MCF 10A (cell line): ENCODE results near the gene ATP12A. TPM values are rescaled to one million over a fixed set of nuclear protein-coding genes. Genes with fewer than 3 reads are reported as not detected.

Source experiments
- BruUV-seq: library from RNA; stranded (reverse); fragments of 400-500 nt; replicated peaks from 2 replicates; lab custom pipeline; 2021; lab: Mats Ljungman, UMichigan
- CTCF ChIA-PET: fragments of 300-600 bp; sonication (Branson Sonifier 250); formaldehyde crosslinking; extraction: SDS; loops from one replicate; lab custom pipeline; 2021; ENCODE audit warnings: antibody characterized with exemption, inconsistent platforms; lab: Yijun Ruan, JAX
- POLR2A ChIA-PET: fragments of 300-600, 350-650 bp; sonication (Branson Sonifier 250); formaldehyde crosslinking; extraction: SDS; loops from one replicate; lab custom pipeline; 2020; ENCODE audit warnings: antibody characterized with exemption, inconsistent platforms; lab: Yijun Ruan, JAX
- DNase-seq: peaks from one replicate; pipeline ENCODE4 v3.0.0-alpha.2; 2018; ENCODE audit not compliant: unreplicated experiment
- H3K27ac Mint-ChIP-seq: one replicate; pipeline ENCODE4 v1.8.0; 2022; ENCODE audit warnings: mild to moderate bottlenecking, low read depth, mixed read lengths; ENCODE audit not compliant: unreplicated experiment
- H3K27me3 Mint-ChIP-seq: one replicate; pipeline ENCODE4 v1.8.0; 2022; ENCODE audit warnings: mixed read lengths; ENCODE audit not compliant: insufficient read depth, unreplicated experiment
- H3K36me3 Mint-ChIP-seq: one replicate; pipeline ENCODE4 v1.8.0; 2022; ENCODE audit warnings: mild to moderate bottlenecking, moderate library complexity, mixed read lengths; ENCODE audit not compliant: insufficient read depth, unreplicated experiment
- H3K4me1 Mint-ChIP-seq: one replicate; pipeline ENCODE4 v1.8.0; 2022; ENCODE audit warnings: mixed read lengths; ENCODE audit not compliant: insufficient read depth, unreplicated experiment
- H3K4me3 Mint-ChIP-seq: one replicate; pipeline ENCODE4 v1.8.0; 2022; ENCODE audit warnings: mild to moderate bottlenecking, moderate library complexity, mixed read lengths; ENCODE audit not compliant: unreplicated experiment
- H3K9me3 Mint-ChIP-seq: one replicate; pipeline ENCODE4 v1.8.0; 2022; ENCODE audit warnings: mixed read lengths; ENCODE audit not compliant: unreplicated experiment
- CTCF ChIP-seq: fragments of 200-600 bp; IDR thresholded peaks from one replicate; pipeline ENCODE4 v1.8.0; 2022; ENCODE audit warnings: antibody characterized with exemption, mild to moderate bottlenecking; ENCODE audit not compliant: unreplicated experiment
- intact Hi-C: fragments of 100-400 bp; cut with micrococcal nuclease; formaldehyde crosslinking; loops from 2 replicates; pipeline ENCODE4 v1.14.1; 2022
- total RNA-seq: library from RNA; stranded (reverse); gene quantifications from 2 replicates; pipeline ENCODE4 v1.2.3, GENCODE V29; 2022

Gene ATP12A
- total RNA-seq, 1 experiment from 2014 or later: not detected

GRCh38 chr13:24671386-24672113 lies 8.7 kb upstream of the ATP12A start:
- Mint-ChIP-seq H3K27ac (peak overlapping the region; percentile 97), H3K4me3 (peak overlapping the region; percentile 65), H3K27me3 (no peaks in the 10 kb centered on the region), H3K36me3 (no peaks in the 10 kb centered on the region), H3K9me3 (no peaks in the 10 kb centered on the region), H3K4me1 (peaks cover 29% of the 10 kb centered on the region)
- no TSS peak for BruUV-seq
- POLR2A ChIA-PET: interaction anchor here (0.7 to 1.4 kb wide), 3 partner anchors 22 to 103 kb away, joined by 3 to 5 read pairs (median 4); no protein-coding TSS in a partner anchor
- peak; percentile 82 for DNase-seq
- intact Hi-C loops: loop anchor here (1.0 to 5.0 kb wide), 4 partner anchors 57 to 159 kb away; partner anchors contain the start of gene PARP4
- CTCF ChIA-PET: interaction anchor here (0.6 to 3.4 kb wide), 19 partner anchors 10 to 1011 kb away, joined by 3 to 34 read pairs (median 5); no protein-coding TSS in a partner anchor
- TF ChIP-seq CTCF: peak; percentile 50

DNA sequence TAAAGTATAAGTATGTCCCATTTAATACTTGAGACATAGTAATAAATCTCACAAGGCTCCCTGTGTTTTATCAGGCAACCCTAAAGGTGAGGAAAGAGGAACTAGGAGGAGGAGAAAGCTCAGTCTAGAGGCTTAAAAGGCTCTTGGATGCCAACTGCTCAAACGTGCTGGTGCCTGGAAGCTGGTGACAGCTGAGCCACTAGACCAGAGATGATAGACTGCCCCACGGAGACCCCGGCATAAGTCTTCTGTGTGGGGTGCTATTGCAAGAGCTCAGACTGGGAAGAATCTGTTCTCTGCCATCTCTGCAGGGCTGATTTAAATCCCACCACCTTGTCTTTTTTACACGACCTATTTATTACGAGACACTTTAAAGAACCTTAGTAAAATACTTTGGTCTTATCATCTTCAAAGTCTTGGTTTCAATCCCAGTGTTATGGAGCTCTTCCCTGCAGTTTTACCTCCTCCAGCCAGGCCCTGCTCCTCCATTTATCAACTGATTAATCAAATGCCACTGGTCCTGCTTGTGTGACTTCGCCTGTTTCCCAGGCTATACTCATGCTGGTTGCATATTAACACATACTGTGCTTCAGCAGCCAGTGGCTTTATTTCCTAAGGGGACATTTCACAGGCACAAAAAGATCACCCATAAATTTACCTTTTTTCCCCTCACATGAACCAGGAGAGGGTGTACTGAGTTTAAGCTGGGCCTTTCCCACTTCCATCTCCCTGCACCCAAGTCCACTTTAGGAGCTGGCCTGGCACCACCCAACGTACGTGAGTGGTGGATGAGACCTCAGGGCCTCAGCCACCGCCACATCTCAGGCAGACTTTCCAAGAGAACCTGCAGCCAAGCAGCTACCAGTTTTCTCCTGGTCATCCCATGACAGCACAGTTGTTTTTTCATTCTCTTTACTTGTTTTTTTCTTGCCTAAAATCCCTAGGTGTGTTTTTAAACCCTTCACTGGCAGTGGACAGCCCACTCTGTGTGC lies 7.8 kb upstream of the ATP12A start:
- Mint-ChIP-seq H3K4me1 (peaks cover 29% of the 10 kb centered on the region), H3K27ac (peak overlapping the region; percentile 97), H3K4me3 (peak overlapping the region; percentile 65), H3K36me3 (no peaks in the 10 kb centered on the region), H3K27me3 (no peaks in the 10 kb centered on the region), H3K9me3 (no peaks in the 10 kb centered on the region)
- POLR2A ChIA-PET: interaction anchor here (0.7 to 1.4 kb wide), 5 partner anchors 23 to 104 kb away, joined by 3 to 5 read pairs (median 3); no protein-coding TSS in a partner anchor
- no peak for TF ChIP-seq CTCF
- no TSS peak for BruUV-seq
- no peak for DNase-seq
- CTCF ChIA-PET: interaction anchor here (0.6 to 3.4 kb wide), 26 partner anchors 8 to 1012 kb away, joined by 3 to 34 read pairs (median 4); no protein-coding TSS in a partner anchor
- intact Hi-C loops: loop anchor here (5.0 kb wide), 1 partner anchor 160 kb away; the partner anchor contains the start of gene PARP4

GRCh38 chr13:24675806-24676570 lies 4.2 kb upstream of the ATP12A start:
- DNase-seq: no peak
- CTCF ChIA-PET: interaction anchor here (0.5 kb wide), 1 partner anchor 1391 kb away, joined by 3 read pairs; no protein-coding TSS in a partner anchor
- Mint-ChIP-seq H3K36me3 (no peaks in the 10 kb centered on the region), H3K4me1 (peaks cover 17% of the 10 kb centered on the region), H3K27me3 (peaks cover 11% of the 10 kb centered on the region), H3K9me3 (no peaks in the 10 kb centered on the region), H3K27ac (no peak overlapping the region), H3K4me3 (no peak overlapping the region)
- POLR2A ChIA-PET: no interaction called here
- intact Hi-C loops: no loop called here
- BruUV-seq: no TSS peak
- TF ChIP-seq CTCF: no peak
